K562 (cell line): ENCODE measurements around the gene SYNJ2.

Source experiments
- CEBPZ ChIP-seq: fragments of 150-350 bp; IDR thresholded peaks from 2 replicates; pipeline ENCODE4 v1.6.1; 2014; ENCODE audit warnings: low read depth, mild to moderate bottlenecking, low read length, borderline replicate concordance
- CTBP1 ChIP-seq: fragments of 450-650 bp; IDR thresholded peaks from 2 replicates; pipeline ENCODE4 v1.6.1; 2016; ENCODE audit warnings: borderline replicate concordance
- HDAC6 ChIP-seq: IDR thresholded peaks from 2 replicates; pipeline ENCODE4 v1.6.1; 2012; ENCODE audit warnings: low read depth, mild to moderate bottlenecking, control low read depth, inconsistent platforms, low read length, moderate library complexity
- MCM3 ChIP-seq: fragments of 450-650 bp; IDR thresholded peaks from 2 replicates; pipeline ENCODE4 v1.6.1; 2016
- POLR2G ChIP-seq: fragments of 200-400 bp; formaldehyde crosslinking; IDR thresholded peaks from 2 replicates; pipeline ENCODE4 v1.6.1; 2017; ENCODE audit warnings: low read depth, mild to moderate bottlenecking, antibody characterized with exemption, low read length, moderate library complexity
- USF1 ChIP-seq: sonication (generic); formaldehyde crosslinking; IDR thresholded peaks from 2 replicates; pipeline ENCODE4 v1.9.0; 2022; ENCODE audit warnings: mild to moderate bottlenecking, missing genetic modification reagents
- ZNF76 ChIP-seq: fragments of 250-450 bp; sonication (Bioruptor Pico); IDR thresholded peaks from 2 replicates; pipeline ENCODE4 v1.4.0; 2020; ENCODE audit warnings: mild to moderate bottlenecking, moderate library complexity, borderline replicate concordance

DNA sequence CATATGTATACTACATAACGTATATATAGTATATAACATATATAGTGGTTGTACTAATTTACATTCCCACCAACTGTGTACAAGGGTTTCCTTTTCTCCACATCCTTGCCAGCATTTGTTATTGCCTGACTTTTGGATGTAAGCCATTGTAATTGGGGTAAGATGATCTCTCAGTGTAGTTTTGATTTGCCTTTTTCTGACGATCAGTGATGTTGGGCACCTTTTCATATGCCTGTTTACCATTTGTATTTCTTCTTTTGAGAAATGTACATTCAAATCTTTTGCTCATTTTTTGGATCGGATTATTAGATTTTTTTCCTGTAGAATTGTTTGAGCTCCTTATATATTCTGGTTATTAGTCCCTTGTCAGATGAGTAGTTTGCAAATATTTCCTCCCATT, 11.4 kb downstream of the SYNJ2 start:
- no peak for TF ChIP-seq USF1
- no peak for TF ChIP-seq ZNF76 (CRISPR knock-in tag)
- TF ChIP-seq CTBP1: no peak
- no peak for TF ChIP-seq HDAC6
- no peak for TF ChIP-seq MCM3
- no peak for TF ChIP-seq POLR2G
- no peak for TF ChIP-seq CEBPZ
